Activated CD8-positive, alpha-beta T cell treated with anti-CD3 and anti-CD28 coated beads, Interleukin-2, amount 10 ng/mL, durations not matched to agents 7 days and 5 days (primary cell): ENCODE data around the gene GPR158. TPM values are rescaled to one million over a fixed set of nuclear protein-coding genes. Genes with fewer than 3 reads are reported as not detected.
"Not testable (repeated sequence)": the region's sequence is repeated elsewhere in the genome, so short reads cannot be mapped to it uniquely, and the experiment has no call there.

Experiments used
- ATAC-seq: fragments of 150-1000 bp; cut with Tn5 transposase; one replicate; pipeline ENCODE4 v1.10.0; 2021; ENCODE audit warnings: moderate library complexity
- CTCF ChIA-PET: fragments of 350-600 bp; sonication (Branson Sonifier 250); formaldehyde crosslinking; loops from one replicate; lab custom pipeline; 2021; ENCODE audit warnings: antibody characterized with exemption; lab: Charles Lee
- POLR2A ChIA-PET: fragments of 350-600 bp; sonication (Branson Sonifier 250); formaldehyde crosslinking; loops from one replicate; lab custom pipeline; 2021; ENCODE audit warnings: antibody characterized with exemption; lab: Charles Lee
- DNase-seq: peaks from one replicate; pipeline ENCODE4 v3.0.0-alpha.2; 2020
- H3K27ac Mint-ChIP-seq: one replicate; pipeline ENCODE4 v1.8.0; 2021; ENCODE audit warnings: mild to moderate bottlenecking, mixed read lengths
- H3K27me3 Mint-ChIP-seq: one replicate; pipeline ENCODE4 v1.8.0; 2021; ENCODE audit warnings: low read depth, mixed read lengths
- H3K36me3 Mint-ChIP-seq: one replicate; pipeline ENCODE4 v1.8.0; 2021; ENCODE audit warnings: low read depth, mixed read lengths
- H3K4me1 Mint-ChIP-seq: one replicate; pipeline ENCODE4 v1.8.0; 2021; ENCODE audit warnings: low read depth, mixed read lengths
- H3K4me3 Mint-ChIP-seq: one replicate; pipeline ENCODE4 v1.8.0; 2021; ENCODE audit warnings: mild to moderate bottlenecking, mixed read lengths
- H3K9me3 Mint-ChIP-seq: one replicate; pipeline ENCODE4 v1.8.0; 2022; ENCODE audit warnings: mixed read lengths; ENCODE audit not compliant: insufficient read depth
- total RNA-seq, 2 experiments: library from RNA; stranded (reverse); gene quantifications; one replicate each; pipeline ENCODE4 v1.2.3, GENCODE V29; 2021

GPR158 gene
- total RNA-seq, 2 experiments from 2014 or later, result not detected

DNA sequence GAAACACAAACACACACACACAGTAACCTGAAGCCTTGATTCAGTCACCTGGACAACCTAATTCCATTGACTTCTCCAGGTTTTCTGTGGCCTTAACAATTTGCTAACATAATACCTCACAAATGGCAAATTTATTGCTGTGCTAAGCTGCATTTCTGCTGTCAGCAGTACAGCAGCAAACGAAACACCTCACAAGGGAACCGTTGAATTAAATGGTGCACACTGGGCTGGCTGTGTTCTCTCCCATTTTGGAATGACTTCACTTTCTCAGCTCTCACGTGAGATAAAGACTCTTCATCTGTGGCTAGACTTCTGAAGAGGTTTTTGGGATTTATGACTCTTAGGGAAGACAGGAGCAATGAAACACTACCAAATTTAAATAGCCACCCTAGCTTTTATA lies 152.5 kb downstream of the GPR158 start:
- POLR2A ChIA-PET, result no interaction called here
- no peak for ATAC-seq

DNA sequence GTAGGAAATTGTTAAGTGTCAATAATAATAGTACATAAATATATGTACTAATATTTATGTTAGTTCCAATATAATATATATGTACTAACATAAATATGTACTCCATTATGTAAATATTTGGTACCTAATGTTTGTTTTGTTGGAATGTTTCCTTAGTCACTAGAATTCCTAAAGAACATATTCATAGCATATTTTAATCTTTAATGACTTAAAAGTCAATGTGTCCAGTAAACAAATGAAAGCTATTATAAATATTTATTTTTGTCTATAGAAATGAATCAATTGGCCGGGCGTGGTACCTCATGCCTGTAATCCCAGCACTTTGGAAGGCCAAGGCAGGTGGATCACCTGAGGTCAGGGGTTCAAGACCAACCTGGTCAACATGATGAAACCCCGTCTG lies 153.6 kb downstream of the GPR158 start:
- DNase-seq, result no peak
- H3K4me3 Mint-ChIP-seq, result no peak overlapping the region
- no peaks in the 10 kb centered on the region for H3K36me3 Mint-ChIP-seq
- no peaks in the 10 kb centered on the region for H3K27me3 Mint-ChIP-seq
- no peak overlapping the region for H3K27ac Mint-ChIP-seq
- H3K4me1 Mint-ChIP-seq, result no peaks in the 10 kb centered on the region
- ATAC-seq, result no peak
- ChIA-PET CTCF (no interaction called here), POLR2A (no interaction called here)
- H3K9me3 Mint-ChIP-seq, result peaks cover 11% of the 10 kb centered on the region

More for the DNA sequence above, 152.5 kb downstream of the GPR158 start:
- no peaks in the 10 kb centered on the region for H3K36me3 Mint-ChIP-seq
- peaks cover 11% of the 10 kb centered on the region for H3K9me3 Mint-ChIP-seq
- H3K27ac Mint-ChIP-seq, result no peak overlapping the region
- no peak overlapping the region for H3K4me3 Mint-ChIP-seq
- no peak for DNase-seq
- H3K27me3 Mint-ChIP-seq, result no peaks in the 10 kb centered on the region
- CTCF ChIA-PET, result no interaction called here
- no peaks in the 10 kb centered on the region for H3K4me1 Mint-ChIP-seq

DNA sequence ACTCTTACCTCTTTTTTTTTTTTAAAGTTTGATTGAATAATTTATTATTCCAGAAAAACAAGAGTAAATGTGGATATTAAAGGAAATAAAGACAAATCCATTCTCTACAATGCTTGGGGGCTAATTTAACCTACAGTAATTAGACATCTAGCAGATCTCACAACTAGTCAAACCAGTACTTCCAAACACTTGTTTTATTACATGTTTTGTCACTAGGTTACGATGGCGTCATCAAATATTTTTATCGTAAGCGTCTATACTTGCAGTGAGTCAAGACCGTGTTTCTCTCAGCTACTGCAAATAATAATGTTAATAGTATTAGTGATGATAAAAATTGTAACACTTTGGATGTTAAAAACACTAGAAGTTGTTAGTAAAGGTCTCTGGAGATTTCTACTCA lies 154.8 kb downstream of the GPR158 start:
- H3K9me3 Mint-ChIP-seq, H3K4me1 Mint-ChIP-seq, DNase-seq, H3K27ac Mint-ChIP-seq, ATAC-seq, H3K4me3 Mint-ChIP-seq, POLR2A ChIA-PET, CTCF ChIA-PET, H3K27me3 Mint-ChIP-seq, H3K36me3 Mint-ChIP-seq: not testable (repeated sequence)

DNA sequence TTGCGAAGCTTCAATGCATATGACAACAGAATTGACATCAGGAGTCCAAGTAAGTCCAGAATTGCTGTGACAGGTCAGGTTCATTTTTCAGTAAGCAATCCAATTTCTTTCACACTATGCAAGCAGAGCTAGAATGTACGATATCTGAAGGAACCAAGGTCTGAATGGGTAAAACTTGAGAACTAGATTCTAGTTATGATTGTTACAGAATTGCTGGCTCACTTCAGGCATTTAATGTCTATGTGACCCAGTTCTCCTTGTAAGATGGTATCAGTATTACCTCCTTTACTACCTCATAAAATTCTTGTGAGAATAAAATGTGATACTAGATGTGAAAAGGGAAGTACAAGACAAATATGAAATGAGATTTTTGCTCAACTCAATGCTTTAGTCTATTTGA lies 159.6 kb downstream of the GPR158 start:
- Mint-ChIP-seq H3K27me3 (no peaks in the 10 kb centered on the region), H3K36me3 (no peaks in the 10 kb centered on the region), H3K27ac (no peak overlapping the region), H3K4me3 (no peak overlapping the region), H3K9me3 (peaks cover 5% of the 10 kb centered on the region), H3K4me1 (no peaks in the 10 kb centered on the region)
- POLR2A ChIA-PET, result no interaction called here
- no peak for ATAC-seq
- DNase-seq, result no peak
- CTCF ChIA-PET, result no interaction called here

DNA sequence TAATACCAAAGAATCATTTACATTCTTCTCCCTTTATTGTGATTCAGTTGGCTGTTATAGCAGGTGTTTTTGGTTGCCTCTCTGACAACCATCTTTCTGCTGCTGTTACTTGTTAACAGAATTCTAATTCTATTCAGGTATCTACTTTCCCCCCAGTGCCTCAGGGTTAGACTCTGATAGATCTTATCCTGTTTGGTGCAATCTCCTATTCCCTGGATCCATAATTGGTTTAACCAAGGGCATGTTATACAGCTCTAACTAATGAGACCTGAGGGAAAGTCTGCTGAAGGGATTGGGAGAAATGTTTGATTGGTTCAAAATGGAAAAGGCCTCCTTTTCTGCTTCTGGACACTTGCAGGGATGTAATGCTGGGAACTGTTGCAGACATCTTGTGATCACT lies 161.5 kb downstream of the GPR158 start:
- H3K36me3 Mint-ChIP-seq, result no peaks in the 10 kb centered on the region
- no peak for DNase-seq
- H3K9me3 Mint-ChIP-seq, result peaks cover 5% of the 10 kb centered on the region
- H3K4me1 Mint-ChIP-seq, result no peaks in the 10 kb centered on the region
- ChIA-PET POLR2A (no interaction called here), CTCF (no interaction called here)
- ATAC-seq, result no peak
- H3K27ac Mint-ChIP-seq, result no peak overlapping the region
- H3K4me3 Mint-ChIP-seq, result no peak overlapping the region
- H3K27me3 Mint-ChIP-seq, result no peaks in the 10 kb centered on the region

DNA sequence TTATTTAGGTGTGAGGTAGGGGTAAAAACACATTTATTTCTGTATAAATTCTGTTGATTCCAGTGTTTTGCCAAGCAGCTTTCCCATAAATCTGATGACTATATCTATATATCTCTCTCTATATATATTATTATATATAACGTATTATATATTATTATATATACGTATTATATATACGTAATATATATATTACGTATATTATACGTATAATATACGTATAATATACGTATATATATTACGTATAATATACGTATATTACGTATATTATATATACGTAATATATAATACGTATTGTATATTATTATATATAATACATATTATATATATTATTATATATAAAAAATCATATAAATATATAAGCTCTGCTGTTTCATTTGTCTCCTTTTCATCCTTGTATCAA lies 163.5 kb downstream of the GPR158 start:
- POLR2A ChIA-PET, result no interaction called here
- Mint-ChIP-seq H3K27me3 (no peaks in the 10 kb centered on the region), H3K9me3 (no peaks in the 10 kb centered on the region), H3K27ac (no peak overlapping the region), H3K36me3 (no peaks in the 10 kb centered on the region), H3K4me1 (no peaks in the 10 kb centered on the region), H3K4me3 (no peak overlapping the region)
- ATAC-seq, result no peak
- CTCF ChIA-PET, result no interaction called here
- no peak for DNase-seq

DNA sequence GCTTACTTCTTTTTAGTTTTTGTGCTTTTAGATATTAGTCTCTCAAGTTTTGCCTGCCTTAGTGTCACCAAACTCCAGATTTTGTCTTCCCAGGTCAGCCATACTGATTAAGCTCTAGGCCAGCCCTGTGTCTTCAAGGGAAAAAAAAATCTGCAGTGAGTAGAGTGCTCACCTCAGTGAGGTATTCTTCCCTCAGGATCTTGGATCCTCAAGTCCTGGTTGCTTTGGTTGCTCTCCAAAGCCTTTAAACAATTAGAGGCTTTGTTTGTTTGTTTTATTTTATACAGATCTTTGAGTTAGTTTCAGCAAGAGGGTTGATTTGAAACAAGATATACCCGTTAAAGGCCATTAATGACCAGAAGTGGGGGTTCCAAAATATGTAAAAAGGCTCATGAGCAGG lies 165.2 kb downstream of the GPR158 start:
- ATAC-seq, result no peak
- no peaks in the 10 kb centered on the region for H3K9me3 Mint-ChIP-seq
- H3K27me3 Mint-ChIP-seq, result no peaks in the 10 kb centered on the region
- CTCF ChIA-PET, result no interaction called here
- H3K36me3 Mint-ChIP-seq, result no peaks in the 10 kb centered on the region
- POLR2A ChIA-PET, result no interaction called here
- no peak for DNase-seq
- no peaks in the 10 kb centered on the region for H3K4me1 Mint-ChIP-seq
- no peak overlapping the region for H3K27ac Mint-ChIP-seq
- no peak overlapping the region for H3K4me3 Mint-ChIP-seq

DNA sequence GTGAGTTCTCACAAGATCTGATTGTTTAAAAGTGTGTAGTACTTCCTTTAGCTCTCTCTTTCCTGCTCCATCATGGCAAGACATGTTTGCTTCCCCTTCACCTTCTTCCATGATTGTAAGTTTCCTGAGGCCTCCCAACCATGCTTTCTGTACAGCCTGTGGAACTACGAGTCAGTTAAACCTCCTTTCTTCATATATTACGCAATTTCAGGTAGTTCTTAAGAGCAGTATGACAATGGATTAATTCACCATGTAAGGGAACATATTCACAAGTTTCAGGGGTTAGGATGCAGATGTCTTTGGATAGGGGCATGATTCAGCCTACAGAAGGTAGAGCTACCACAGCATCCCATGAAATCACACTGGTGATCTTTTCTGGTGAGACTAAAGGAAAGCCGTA lies 174.7 kb downstream of the GPR158 start:
- no peaks in the 10 kb centered on the region for H3K36me3 Mint-ChIP-seq
- no peak overlapping the region for H3K27ac Mint-ChIP-seq
- H3K4me3 Mint-ChIP-seq, result no peak overlapping the region
- ChIA-PET CTCF (no interaction called here), POLR2A (no interaction called here)
- ATAC-seq (no peak), DNase-seq (no peak)
- H3K9me3 Mint-ChIP-seq, result no peaks in the 10 kb centered on the region
- H3K4me1 Mint-ChIP-seq, result no peaks in the 10 kb centered on the region
- H3K27me3 Mint-ChIP-seq, result no peaks in the 10 kb centered on the region

DNA sequence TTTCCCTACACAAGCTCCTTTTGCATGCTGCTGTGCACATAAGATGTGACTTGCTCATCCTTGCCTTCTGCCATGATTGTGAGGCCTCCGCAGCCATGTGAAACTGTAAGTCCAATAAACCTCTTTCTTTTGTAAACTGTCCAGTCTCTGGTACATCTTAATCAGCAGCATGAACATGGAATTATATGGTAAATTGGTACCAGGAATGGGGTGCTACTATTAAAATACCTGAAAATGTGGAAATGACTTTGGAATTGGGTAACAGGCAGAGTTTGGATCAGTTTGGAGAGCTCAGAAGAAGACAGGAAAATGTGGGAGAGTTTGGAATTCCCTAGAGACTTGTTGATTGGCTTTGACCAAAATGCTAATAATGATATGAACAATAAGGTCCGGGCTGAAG lies 181.8 kb downstream of the GPR158 start:
- POLR2A ChIA-PET, result no interaction called here
- ATAC-seq (no peak), DNase-seq (no peak)
- Mint-ChIP-seq H3K27ac (no peak overlapping the region), H3K9me3 (peaks cover 20% of the 10 kb centered on the region), H3K36me3 (no peaks in the 10 kb centered on the region), H3K27me3 (no peaks in the 10 kb centered on the region), H3K4me3 (no peak overlapping the region), H3K4me1 (no peaks in the 10 kb centered on the region)
- CTCF ChIA-PET, result no interaction called here

DNA sequence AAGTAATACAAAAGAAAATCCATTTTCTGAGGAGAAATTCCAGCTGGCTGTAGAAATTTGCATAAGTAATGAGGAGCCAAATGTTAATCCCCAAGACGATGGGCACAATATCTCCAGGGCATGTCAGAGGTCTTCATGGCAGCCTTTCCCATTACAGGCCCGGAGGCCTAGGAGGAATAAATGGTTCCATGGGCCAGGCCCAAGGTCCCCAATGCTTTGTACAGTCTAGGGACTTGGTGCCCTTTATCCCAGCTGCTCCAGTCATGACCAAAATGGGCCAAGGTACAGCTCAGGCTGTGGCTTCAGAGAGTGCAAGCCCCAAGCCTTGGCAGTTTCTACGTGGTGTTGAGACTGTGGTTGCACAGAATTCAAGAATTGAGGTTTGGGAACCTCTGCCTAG lies 182.5 kb downstream of the GPR158 start:
- H3K4me3 Mint-ChIP-seq, result no peak overlapping the region
- H3K4me1 Mint-ChIP-seq, result no peaks in the 10 kb centered on the region
- no peaks in the 10 kb centered on the region for H3K36me3 Mint-ChIP-seq
- ATAC-seq, result no peak
- ChIA-PET POLR2A (no interaction called here), CTCF (no interaction called here)
- DNase-seq, result no peak
- H3K27me3 Mint-ChIP-seq, result no peaks in the 10 kb centered on the region
- H3K9me3 Mint-ChIP-seq, result peaks cover 20% of the 10 kb centered on the region
- H3K27ac Mint-ChIP-seq, result no peak overlapping the region

DNA sequence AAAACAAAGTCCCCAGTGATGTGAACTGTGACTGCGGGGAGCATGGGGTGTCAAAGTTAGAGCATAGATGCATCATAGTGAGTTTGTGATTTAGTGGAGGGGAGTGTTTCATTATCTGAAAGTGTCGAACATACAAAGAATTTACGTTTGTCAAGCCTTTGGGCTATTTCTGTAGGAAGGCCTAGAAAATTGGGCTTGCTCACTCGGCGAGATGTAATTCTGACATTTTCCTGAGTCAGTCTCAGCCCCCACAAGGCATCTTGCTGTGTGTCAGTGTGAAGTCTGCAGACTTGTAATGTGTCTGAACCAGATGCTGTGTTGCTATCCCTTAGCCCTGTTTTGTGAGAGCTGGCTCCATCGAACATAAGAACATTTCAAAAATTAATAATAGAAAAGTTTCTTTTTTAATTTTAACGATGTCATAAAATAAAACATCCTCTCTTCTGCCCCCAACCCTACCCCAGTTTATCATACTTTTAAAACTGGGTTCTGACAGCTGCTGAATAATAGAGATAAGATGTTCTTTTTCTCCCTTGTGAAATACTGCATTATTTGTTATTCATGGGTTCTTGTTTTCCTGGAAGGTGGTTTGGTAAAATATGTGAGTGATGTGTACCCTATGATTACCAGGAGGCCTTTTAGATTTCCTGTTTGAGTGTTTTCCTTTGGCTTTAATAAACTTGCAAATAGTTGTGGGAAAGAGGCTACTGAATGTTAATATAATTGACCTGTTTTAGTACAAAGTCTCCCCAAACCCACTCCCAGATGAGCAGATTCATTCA lies 207.4 kb downstream of the GPR158 start:
- ATAC-seq (no peak), DNase-seq (no peak)
- Mint-ChIP-seq H3K9me3 (no peaks in the 10 kb centered on the region), H3K4me3 (no peak overlapping the region), H3K27me3 (no peaks in the 10 kb centered on the region), H3K27ac (no peak overlapping the region), H3K36me3 (no peaks in the 10 kb centered on the region), H3K4me1 (no peaks in the 10 kb centered on the region)
- ChIA-PET CTCF (no interaction called here), POLR2A (no interaction called here)

DNA sequence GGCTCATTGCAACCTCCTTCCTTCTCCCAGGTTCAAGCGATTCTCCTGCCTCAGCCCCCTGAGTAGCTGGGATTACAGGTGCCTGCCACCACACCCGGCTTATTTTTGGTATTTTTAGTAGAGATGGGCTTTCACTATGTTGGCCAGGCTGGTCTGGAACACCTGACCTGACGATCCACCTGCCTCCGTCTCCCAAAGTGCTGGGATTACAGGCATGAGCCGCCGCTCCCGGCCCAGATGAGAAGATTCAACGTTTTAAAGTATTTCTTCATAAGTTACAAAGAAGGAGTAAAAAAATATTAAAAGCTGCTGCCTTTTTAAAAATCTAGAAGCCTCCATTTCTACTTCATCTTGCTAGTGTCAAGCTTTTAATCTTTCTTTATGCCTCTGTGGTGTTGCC lies 208.1 kb downstream of the GPR158 start:
- POLR2A ChIA-PET, H3K36me3 Mint-ChIP-seq, ATAC-seq, H3K27me3 Mint-ChIP-seq, H3K4me1 Mint-ChIP-seq, CTCF ChIA-PET, DNase-seq, H3K27ac Mint-ChIP-seq, H3K4me3 Mint-ChIP-seq, H3K9me3 Mint-ChIP-seq: not testable (repeated sequence)

DNA sequence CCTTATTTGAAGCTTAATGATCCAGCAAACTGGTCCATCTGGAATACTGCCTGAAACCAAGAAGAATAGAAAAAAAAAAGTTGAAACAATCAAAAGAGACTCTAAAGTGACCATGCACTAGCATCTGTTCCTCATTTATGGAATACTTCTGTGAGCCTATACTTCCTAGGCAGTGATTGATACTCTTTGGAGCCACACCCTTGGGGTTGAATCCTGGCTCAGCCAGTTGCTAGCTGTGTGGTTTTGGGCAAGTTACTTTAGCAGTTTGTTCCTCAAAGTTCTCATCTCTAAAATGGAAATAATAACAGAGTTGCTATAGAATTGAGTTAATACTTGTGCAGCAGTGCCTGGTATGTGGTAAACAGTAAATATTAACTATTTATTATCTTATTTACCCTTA lies 208.9 kb downstream of the GPR158 start:
- H3K9me3 Mint-ChIP-seq, result no peaks in the 10 kb centered on the region
- no peaks in the 10 kb centered on the region for H3K4me1 Mint-ChIP-seq
- H3K4me3 Mint-ChIP-seq, result no peak overlapping the region
- CTCF ChIA-PET, result no interaction called here
- no peak overlapping the region for H3K27ac Mint-ChIP-seq
- no peaks in the 10 kb centered on the region for H3K36me3 Mint-ChIP-seq
- no peak for ATAC-seq
- DNase-seq, result no peak
- no peaks in the 10 kb centered on the region for H3K27me3 Mint-ChIP-seq
- POLR2A ChIA-PET, result no interaction called here
